Neural progenitor cell (in vitro differentiated cells): ENCODE data around the gene KLHL29. TPM values are rescaled to one million over a fixed set of nuclear protein-coding genes. Genes with fewer than 3 reads are reported as not detected.
A peak's percentile ranks its signal among the peaks of the same experiment; 100 is the strongest.

Experiments used
- DNase-seq: peaks from one replicate; pipeline ENCODE4 v3.0.0-alpha.2; 2016; ENCODE audit warnings: low spot score
- H2AFZ ChIP-seq: fragments of 200-600 bp; sonication (generic); replicated peaks from 2 replicates; pipeline ENCODE4 v1.6.1; 2016; ENCODE audit warnings: antibody characterized with exemption
- H3F3A ChIP-seq: fragments of 200-600 bp; sonication (generic); 2 replicates; pipeline ENCODE4 v1.6.1; 2016; ENCODE audit warnings: antibody characterized with exemption, low read depth
- H3K27ac ChIP-seq: fragments of 200-600 bp; sonication (generic); 2 replicates; pipeline ENCODE4 v1.5.1; 2016; ENCODE audit warnings: mild to moderate bottlenecking
- H3K27me3 ChIP-seq: fragments of 200-600 bp; sonication (generic); 2 replicates; pipeline ENCODE4 v1.6.1; 2016; ENCODE audit warnings: mild to moderate bottlenecking, moderate library complexity
- H3K36me3 ChIP-seq: fragments of 200-600 bp; sonication (generic); 2 replicates; pipeline ENCODE4 v1.5.1; 2016
- H3K4me1 ChIP-seq: fragments of 200-600 bp; sonication (generic); 2 replicates; pipeline ENCODE4 v1.6.1; 2016; ENCODE audit warnings: mixed run types
- H3K4me2 ChIP-seq: fragments of 200-600 bp; sonication (generic); 2 replicates; pipeline ENCODE4 v1.6.1; 2016
- H3K4me3 ChIP-seq: fragments of 200-600 bp; sonication (generic); 2 replicates; pipeline ENCODE4 v1.5.1; 2016
- H3K79me2 ChIP-seq: fragments of 200-600 bp; sonication (generic); 2 replicates; pipeline ENCODE4 v1.6.1; 2016; ENCODE audit warnings: low read depth
- H3K9ac ChIP-seq: fragments of 200-600 bp; sonication (generic); 2 replicates; pipeline ENCODE4 v1.6.1; 2016
- H3K9me3 ChIP-seq: fragments of 200-600 bp; sonication (generic); 2 replicates; pipeline ENCODE4 v1.5.1; 2016; ENCODE audit warnings: low read depth
- H4K20me1 ChIP-seq: fragments of 200-600 bp; sonication (generic); 2 replicates; pipeline ENCODE4 v1.6.1; 2016; ENCODE audit warnings: low read depth
- H3K27ac Mint-ChIP-seq: 3 replicates; pipeline ENCODE4 v1.8.0; 2021; ENCODE audit warnings: mixed read lengths
- H3K27me3 Mint-ChIP-seq: 2 replicates; pipeline ENCODE4 v1.8.0; 2022; ENCODE audit warnings: low read depth, mild to moderate bottlenecking, inconsistent platforms, moderate library complexity, mixed read lengths; ENCODE audit not compliant: insufficient read depth
- H3K36me3 Mint-ChIP-seq: 3 replicates; pipeline ENCODE4 v1.8.0; 2021; ENCODE audit warnings: mixed read lengths
- H3K4me1 Mint-ChIP-seq: 3 replicates; pipeline ENCODE4 v1.8.0; 2021; ENCODE audit warnings: mixed read lengths
- H3K4me3 Mint-ChIP-seq: 3 replicates; pipeline ENCODE4 v1.8.0; 2021; ENCODE audit warnings: mild to moderate bottlenecking, moderate library complexity, mixed read lengths
- H3K9me3 Mint-ChIP-seq: 3 replicates; pipeline ENCODE4 v1.8.0; 2020; ENCODE audit warnings: mixed read lengths
- EZH2 ChIP-seq: fragments of 200-600 bp; sonication (generic); IDR thresholded peaks from 2 replicates; pipeline ENCODE4 v1.6.1; 2017; ENCODE audit warnings: antibody characterized with exemption, mild to moderate bottlenecking, moderate library complexity
- EZH2phosphoT487 ChIP-seq: fragments of 200-600 bp; sonication (generic); IDR thresholded peaks from 2 replicates; pipeline ENCODE4 v1.6.1; 2017; ENCODE audit warnings: antibody characterized with exemption
- total RNA-seq: library from RNA; depleted of rRNA; stranded (reverse); fragments of >200 nt; gene quantifications from 2 replicates; pipeline ENCODE4 v1.2.3, GENCODE V29; 2015; ENCODE audit warnings: low replicate concordance
- TF ChIP-seq, protein P1 (sequence below): fragments of 200-600 bp; sonication (generic); IDR thresholded peaks from 2 replicates; pipeline ENCODE4 v1.5.1; 2017; ENCODE audit warnings: antibody characterized with exemption, mild to moderate bottlenecking

KLHL29 gene
- total RNA-seq, 1 donor from 2014 or later, result 1.6 TPM

DNA sequence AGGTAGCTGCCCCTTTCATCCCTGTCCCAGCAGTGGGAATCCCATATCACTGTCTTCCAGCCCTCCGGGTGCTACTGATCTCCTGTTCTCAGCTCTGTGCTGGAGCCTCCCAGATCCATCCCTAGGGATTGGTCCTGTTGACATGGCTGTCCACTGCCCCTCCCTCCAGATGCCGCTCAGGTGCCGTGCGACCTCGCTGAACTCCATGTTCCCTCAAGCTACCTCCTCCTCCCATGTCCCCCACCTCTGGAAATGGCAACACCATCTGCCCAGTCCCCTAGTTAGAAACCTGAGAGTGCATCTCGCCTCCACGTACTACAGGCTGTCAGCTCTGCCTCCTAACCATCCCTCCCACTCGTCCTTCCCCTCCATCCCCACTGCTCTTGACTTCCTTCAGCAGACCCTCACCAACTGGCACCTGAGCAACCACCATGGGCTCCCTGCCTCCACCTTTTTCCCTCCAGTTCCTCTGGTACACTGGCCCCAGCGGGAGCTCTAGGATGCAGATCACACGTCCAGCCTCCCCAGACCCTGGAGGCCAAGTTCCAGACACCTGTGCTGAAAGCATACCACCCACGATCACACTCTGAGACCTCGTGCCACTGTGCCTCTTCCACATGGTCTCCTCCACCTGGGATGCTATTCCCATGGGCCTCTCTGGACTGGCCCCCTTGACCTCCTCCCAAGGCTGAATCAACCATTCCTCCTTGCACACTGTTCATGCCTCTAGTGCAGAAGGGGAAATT lies 106.8 kb downstream of the KLHL29 start:
- no peak overlapping the region for H2AFZ ChIP-seq
- Mint-ChIP-seq H3K36me3 (no peaks in the 10 kb centered on the region), H3K9me3 (no peaks in the 10 kb centered on the region), H3K27ac (no peak overlapping the region), H3K27me3 (peaks cover 13% of the 10 kb centered on the region), H3K4me3 (no peak overlapping the region), H3K4me1 (peaks cover 78% of the 10 kb centered on the region)
- H3K4me3 ChIP-seq, result no peak overlapping the region
- H4K20me1 ChIP-seq, result no peaks in the 10 kb centered on the region
- H3K79me2 ChIP-seq, result no peaks in the 10 kb centered on the region
- H3K36me3 ChIP-seq, result no peaks in the 10 kb centered on the region
- no peak overlapping the region for H3K9ac ChIP-seq
- H3K27me3 ChIP-seq, result no peaks in the 10 kb centered on the region
- DNase-seq, result no peak
- H3K9me3 ChIP-seq, result no peaks in the 10 kb centered on the region
- peaks cover 27% of the 10 kb centered on the region for H3K4me1 ChIP-seq
- no peak overlapping the region for H3K27ac ChIP-seq
- no peak overlapping the region for H3K4me2 ChIP-seq
- no peaks in the 10 kb centered on the region for H3F3A ChIP-seq
- TF ChIP-seq, protein P1, sequence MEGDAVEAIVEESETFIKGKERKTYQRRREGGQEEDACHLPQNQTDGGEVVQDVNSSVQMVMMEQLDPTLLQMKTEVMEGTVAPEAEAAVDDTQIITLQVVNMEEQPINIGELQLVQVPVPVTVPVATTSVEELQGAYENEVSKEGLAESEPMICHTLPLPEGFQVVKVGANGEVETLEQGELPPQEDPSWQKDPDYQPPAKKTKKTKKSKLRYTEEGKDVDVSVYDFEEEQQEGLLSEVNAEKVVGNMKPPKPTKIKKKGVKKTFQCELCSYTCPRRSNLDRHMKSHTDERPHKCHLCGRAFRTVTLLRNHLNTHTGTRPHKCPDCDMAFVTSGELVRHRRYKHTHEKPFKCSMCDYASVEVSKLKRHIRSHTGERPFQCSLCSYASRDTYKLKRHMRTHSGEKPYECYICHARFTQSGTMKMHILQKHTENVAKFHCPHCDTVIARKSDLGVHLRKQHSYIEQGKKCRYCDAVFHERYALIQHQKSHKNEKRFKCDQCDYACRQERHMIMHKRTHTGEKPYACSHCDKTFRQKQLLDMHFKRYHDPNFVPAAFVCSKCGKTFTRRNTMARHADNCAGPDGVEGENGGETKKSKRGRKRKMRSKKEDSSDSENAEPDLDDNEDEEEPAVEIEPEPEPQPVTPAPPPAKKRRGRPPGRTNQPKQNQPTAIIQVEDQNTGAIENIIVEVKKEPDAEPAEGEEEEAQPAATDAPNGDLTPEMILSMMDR, result no peak
- TF ChIP-seq EZH2, result no peak

DNA sequence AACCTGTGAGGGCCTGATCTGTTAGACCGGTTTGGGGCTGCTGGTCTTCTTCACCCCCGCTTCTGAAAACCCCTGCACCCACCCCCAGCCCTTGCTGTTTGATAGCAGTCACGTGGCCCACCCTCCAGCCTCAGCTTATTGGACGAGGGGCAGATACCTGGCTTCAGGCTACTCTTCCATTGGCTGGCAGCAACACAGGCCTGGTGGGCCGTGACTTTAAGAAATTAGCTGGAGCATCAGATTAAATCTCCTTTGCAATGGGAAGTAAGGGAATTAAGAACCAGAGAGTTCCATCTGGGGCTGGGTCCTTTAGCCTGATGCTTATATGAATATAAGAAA lies 107.3 kb downstream of the KLHL29 start:
- no peaks in the 10 kb centered on the region for H4K20me1 ChIP-seq
- H3K36me3 ChIP-seq, result no peaks in the 10 kb centered on the region
- no peak overlapping the region for H3K4me3 ChIP-seq
- no peak overlapping the region for H2AFZ ChIP-seq
- H3K4me1 Mint-ChIP-seq, result peaks cover 78% of the 10 kb centered on the region
- no peak overlapping the region for H3K27ac Mint-ChIP-seq
- no peak overlapping the region for H3K4me3 Mint-ChIP-seq
- H3F3A ChIP-seq, result no peaks in the 10 kb centered on the region
- H3K9me3 Mint-ChIP-seq, result no peaks in the 10 kb centered on the region
- no peak overlapping the region for H3K4me2 ChIP-seq
- no peaks in the 10 kb centered on the region for H3K9me3 ChIP-seq
- peaks cover 33% of the 10 kb centered on the region for H3K4me1 ChIP-seq
- H3K27me3 ChIP-seq, result no peaks in the 10 kb centered on the region
- no peak overlapping the region for H3K9ac ChIP-seq
- no peaks in the 10 kb centered on the region for H3K79me2 ChIP-seq
- peaks cover 13% of the 10 kb centered on the region for H3K27me3 Mint-ChIP-seq
- H3K27ac ChIP-seq, result no peak overlapping the region
- H3K36me3 Mint-ChIP-seq, result no peaks in the 10 kb centered on the region
- no peak for DNase-seq
- TF ChIP-seq, protein P1, result no peak
- no peak for TF ChIP-seq EZH2phosphoT487
- TF ChIP-seq EZH2, result no peak

GRCh38 chr2:23492921-23493320 lies 107.9 kb downstream of the KLHL29 start:
- H3K4me3 Mint-ChIP-seq, result no peak overlapping the region
- Histone ChIP-seq H3K4me3 (no peak overlapping the region), H3K9ac (no peak overlapping the region), H3K36me3 (no peaks in the 10 kb centered on the region), H3K9me3 (no peaks in the 10 kb centered on the region), H3K27me3 (no peaks in the 10 kb centered on the region), H3F3A (no peaks in the 10 kb centered on the region), H3K79me2 (no peaks in the 10 kb centered on the region), H2AFZ (no peak overlapping the region), H3K27ac (no peak overlapping the region), H3K4me2 (no peak overlapping the region), H3K4me1 (peaks cover 35% of the 10 kb centered on the region), H4K20me1 (no peaks in the 10 kb centered on the region)
- TF ChIP-seq EZH2, result no peak
- TF ChIP-seq, protein P1, result no peak
- TF ChIP-seq EZH2phosphoT487, result no peak
- DNase-seq, result no peak
- peaks cover 13% of the 10 kb centered on the region for H3K27me3 Mint-ChIP-seq
- H3K27ac Mint-ChIP-seq, result peak overlapping the region; percentile 91
- H3K9me3 Mint-ChIP-seq, result no peaks in the 10 kb centered on the region
- H3K36me3 Mint-ChIP-seq, result no peaks in the 10 kb centered on the region
- H3K4me1 Mint-ChIP-seq, result peaks cover 79% of the 10 kb centered on the region
